Hepatocyte (in vitro differentiated cells): ENCODE measurements around the gene FOXP4. TPM values are rescaled to one million over a fixed set of nuclear protein-coding genes. Genes with fewer than 3 reads are reported as not detected.

Source experiments
- DNase-seq: peaks from one replicate; pipeline ENCODE4 v3.0.0-alpha.2; 2016; ENCODE audit warnings: low spot score
- H2AFZ ChIP-seq: fragments of 200-600 bp; sonication (generic); 2 replicates; pipeline ENCODE4 v1.6.0; 2016; ENCODE audit warnings: antibody characterized with exemption, mild to moderate bottlenecking
- H3K27ac ChIP-seq: fragments of 200-600 bp; sonication (generic); 2 replicates; pipeline ENCODE4 v1.5.1; 2016; ENCODE audit warnings: mild to moderate bottlenecking
- H3K27me3 ChIP-seq: fragments of 200-600 bp; sonication (generic); 2 replicates; pipeline ENCODE4 v1.6.1; 2016
- H3K36me3 ChIP-seq: fragments of 200-600 bp; sonication (generic); replicated peaks from 2 replicates; pipeline ENCODE4 v1.5.1; 2016; ENCODE audit warnings: low read depth; ENCODE audit not compliant: insufficient read depth
- H3K4me1 ChIP-seq: fragments of 200-600 bp; sonication (generic); 2 replicates; pipeline ENCODE4 v1.5.1; 2016; ENCODE audit warnings: mild to moderate bottlenecking, moderate library complexity; ENCODE audit not compliant: insufficient read depth
- H3K4me2 ChIP-seq: fragments of 200-600 bp; sonication (generic); 2 replicates; pipeline ENCODE4 v1.6.0; 2016
- H3K4me3 ChIP-seq: fragments of 200-600 bp; sonication (generic); 2 replicates; pipeline ENCODE4 v1.5.1; 2016; ENCODE audit warnings: mild to moderate bottlenecking
- H3K79me2 ChIP-seq: fragments of 200-600 bp; sonication (generic); 2 replicates; pipeline ENCODE4 v1.6.0; 2017; ENCODE audit warnings: mild to moderate bottlenecking
- H3K9me2 ChIP-seq: fragments of 200-600 bp; sonication (generic); replicated peaks from 2 replicates; pipeline ENCODE4 v1.6.0; 2017; ENCODE audit warnings: mild to moderate bottlenecking; ENCODE audit not compliant: insufficient read depth
- H3K9me3 ChIP-seq: fragments of 200-600 bp; sonication (generic); 2 replicates; pipeline ENCODE4 v1.5.1; 2016; ENCODE audit warnings: low read depth, mild to moderate bottlenecking
- H4K20me1 ChIP-seq: fragments of 200-600 bp; sonication (generic); 2 replicates; pipeline ENCODE4 v1.6.0; 2016; ENCODE audit warnings: mild to moderate bottlenecking; ENCODE audit not compliant: insufficient read depth, poor library complexity, severe bottlenecking
- EZH2 ChIP-seq: fragments of 200-600 bp; sonication (generic); IDR thresholded peaks from 2 replicates; pipeline ENCODE4 v1.6.1; 2016; ENCODE audit warnings: antibody characterized with exemption, mild to moderate bottlenecking, borderline replicate concordance
- EZH2phosphoT487 ChIP-seq: fragments of 200-600 bp; sonication (generic); IDR thresholded peaks from one replicate; pipeline ENCODE4 v1.6.1; 2018; ENCODE audit warnings: antibody characterized with exemption, mild to moderate bottlenecking, low read depth, moderate library complexity; ENCODE audit not compliant: unreplicated experiment, severe bottlenecking
- WGBS: methylation state at CpG from one replicate; pipeline ENCODE4 v1.1.6; 2016; ENCODE audit warnings: low lambda C conversion rate; ENCODE audit errors: missing lambda C conversion rate; 5-methylcytosine and 5-hydroxymethylcytosine counted together
- polyA plus RNA-seq: library from polyadenylated mRNA; unstranded; fragments of >200 nt; fragmentation: Nextera tagmentation; extraction: Ambion mirVana; gene quantifications from 2 replicates; pipeline ENCODE4 v1.2.1, GENCODE V29; 2016
- total RNA-seq: library from RNA; depleted of rRNA; stranded (reverse); fragments of >200 nt; gene quantifications from 2 replicates; pipeline ENCODE4 v1.2.3, GENCODE V29; 2014
- TF ChIP-seq, protein P1 (sequence below): fragments of 200-600 bp; sonication (generic); IDR thresholded peaks from 2 replicates; pipeline ENCODE4 v1.5.1; 2016; ENCODE audit warnings: antibody characterized with exemption, mild to moderate bottlenecking; ENCODE audit not compliant: poor library complexity

FOXP4 gene
- total and polyA plus RNA-seq, 2 experiments from 2014 or later, result 24.3 to 87.8 TPM

DNA sequence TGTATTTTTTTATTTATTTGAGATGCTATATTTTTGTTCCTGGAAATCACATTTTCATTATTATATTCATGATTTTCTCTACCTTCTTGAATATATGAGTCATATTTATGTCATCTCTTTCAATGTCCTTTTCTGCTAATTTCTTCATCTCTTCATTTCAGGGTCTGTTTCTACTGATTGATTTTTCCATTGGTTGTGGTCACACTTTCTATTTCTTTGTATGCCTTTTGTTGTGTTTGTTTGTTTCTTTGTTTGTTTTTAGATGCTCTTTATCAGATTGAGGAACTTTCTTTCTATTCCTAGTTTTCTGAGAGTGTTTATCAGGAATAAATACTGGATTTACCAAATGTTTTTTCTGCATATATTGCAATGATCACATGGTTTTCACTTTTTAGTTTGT lies 75.2 kb downstream of the FOXP4 start:
- no peak overlapping the region for H3K27ac ChIP-seq
- H3K4me1 ChIP-seq, result peaks cover 23% of the 10 kb centered on the region
- no peaks in the 10 kb centered on the region for H4K20me1 ChIP-seq
- H3K79me2 ChIP-seq, result no peaks in the 10 kb centered on the region
- no peak overlapping the region for H3K4me2 ChIP-seq
- TF ChIP-seq, protein P1, sequence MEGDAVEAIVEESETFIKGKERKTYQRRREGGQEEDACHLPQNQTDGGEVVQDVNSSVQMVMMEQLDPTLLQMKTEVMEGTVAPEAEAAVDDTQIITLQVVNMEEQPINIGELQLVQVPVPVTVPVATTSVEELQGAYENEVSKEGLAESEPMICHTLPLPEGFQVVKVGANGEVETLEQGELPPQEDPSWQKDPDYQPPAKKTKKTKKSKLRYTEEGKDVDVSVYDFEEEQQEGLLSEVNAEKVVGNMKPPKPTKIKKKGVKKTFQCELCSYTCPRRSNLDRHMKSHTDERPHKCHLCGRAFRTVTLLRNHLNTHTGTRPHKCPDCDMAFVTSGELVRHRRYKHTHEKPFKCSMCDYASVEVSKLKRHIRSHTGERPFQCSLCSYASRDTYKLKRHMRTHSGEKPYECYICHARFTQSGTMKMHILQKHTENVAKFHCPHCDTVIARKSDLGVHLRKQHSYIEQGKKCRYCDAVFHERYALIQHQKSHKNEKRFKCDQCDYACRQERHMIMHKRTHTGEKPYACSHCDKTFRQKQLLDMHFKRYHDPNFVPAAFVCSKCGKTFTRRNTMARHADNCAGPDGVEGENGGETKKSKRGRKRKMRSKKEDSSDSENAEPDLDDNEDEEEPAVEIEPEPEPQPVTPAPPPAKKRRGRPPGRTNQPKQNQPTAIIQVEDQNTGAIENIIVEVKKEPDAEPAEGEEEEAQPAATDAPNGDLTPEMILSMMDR, result no peak
- no peak for TF ChIP-seq EZH2
- no peak for TF ChIP-seq EZH2phosphoT487
- H2AFZ ChIP-seq, result no peak overlapping the region
- no peaks in the 10 kb centered on the region for H3K9me3 ChIP-seq
- no peaks in the 10 kb centered on the region for H3K9me2 ChIP-seq
- no peaks in the 10 kb centered on the region for H3K36me3 ChIP-seq
- no peak for DNase-seq
- H3K27me3 ChIP-seq, result no peaks in the 10 kb centered on the region
- no peak overlapping the region for H3K4me3 ChIP-seq

DNA sequence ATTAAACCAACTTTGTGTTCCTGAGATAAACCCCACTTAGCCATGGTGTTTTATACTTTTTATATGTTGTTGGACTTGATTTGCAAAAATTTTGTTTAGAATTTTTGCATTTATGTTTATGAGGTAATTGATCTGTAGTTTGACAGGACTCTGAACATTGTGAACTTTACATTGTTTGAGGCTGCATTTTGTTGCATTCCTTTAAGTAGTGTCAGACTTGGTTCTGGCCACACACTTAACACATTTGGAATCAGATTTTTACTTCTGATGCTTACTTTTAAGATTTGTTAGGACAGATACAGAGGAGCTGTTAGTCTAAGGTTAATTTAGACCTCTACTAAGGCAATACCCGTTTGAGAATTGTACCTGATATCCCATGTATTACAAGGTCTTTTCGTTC lies 75.6 kb downstream of the FOXP4 start:
- no peaks in the 10 kb centered on the region for H3K79me2 ChIP-seq
- DNase-seq, result no peak
- H3K9me2 ChIP-seq, result no peaks in the 10 kb centered on the region
- H3K4me3 ChIP-seq, result no peak overlapping the region
- no peaks in the 10 kb centered on the region for H3K36me3 ChIP-seq
- no peaks in the 10 kb centered on the region for H3K9me3 ChIP-seq
- H3K27me3 ChIP-seq, result no peaks in the 10 kb centered on the region
- H4K20me1 ChIP-seq, result no peaks in the 10 kb centered on the region
- peak overlapping the region; percentile 32 for H3K27ac ChIP-seq
- H2AFZ ChIP-seq, result no peak overlapping the region
- WGBS, result 41% methylated on average over 2 of the region's 2 CpGs
- no peak overlapping the region for H3K4me2 ChIP-seq
- TF ChIP-seq EZH2phosphoT487 (no peak), EZH2 (no peak)
- TF ChIP-seq, protein P1, result no peak
- peaks cover 27% of the 10 kb centered on the region for H3K4me1 ChIP-seq

DNA sequence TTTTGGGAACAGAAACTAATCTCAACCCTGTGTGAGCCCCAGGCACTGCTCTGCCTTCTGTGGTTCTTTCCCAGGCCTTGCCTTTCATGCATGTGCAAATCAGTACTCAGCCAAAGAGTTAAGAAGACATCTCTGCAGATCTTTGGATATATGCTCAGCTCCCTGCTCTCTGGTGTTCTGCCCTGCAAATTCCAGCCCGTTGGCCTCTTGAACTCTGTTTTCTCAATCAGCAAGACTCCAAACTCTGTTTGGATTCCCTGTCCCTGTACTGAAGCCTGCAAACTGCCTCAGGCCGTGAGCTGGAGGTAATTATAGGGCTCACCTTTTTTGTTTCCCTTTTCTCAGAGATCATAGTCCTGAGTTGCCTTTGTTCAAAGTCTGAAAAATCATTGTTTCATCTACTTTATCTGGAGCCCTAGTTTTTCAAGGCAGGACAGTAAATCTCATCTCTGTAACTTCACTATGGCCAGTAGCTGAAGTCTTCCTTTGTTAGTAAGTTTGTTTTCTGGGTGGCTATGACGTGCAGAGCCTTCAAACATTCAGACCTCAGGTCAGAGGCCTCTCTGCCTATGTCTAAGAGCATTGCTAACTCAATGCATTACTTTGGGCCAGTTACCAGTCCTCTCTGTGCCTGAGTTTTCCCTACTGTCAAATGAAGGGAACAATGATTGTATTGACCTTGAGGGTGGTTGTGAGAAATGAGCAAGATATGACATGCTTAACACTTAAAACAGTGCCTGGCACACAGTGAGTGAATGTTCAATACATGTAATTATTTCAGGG lies 76.2 kb downstream of the FOXP4 start:
- H4K20me1 ChIP-seq, result no peaks in the 10 kb centered on the region
- no peaks in the 10 kb centered on the region for H3K27me3 ChIP-seq
- no peak overlapping the region for H3K4me3 ChIP-seq
- WGBS, result 20% methylated on average over 3 of the region's 3 CpGs
- no peak overlapping the region for H3K4me2 ChIP-seq
- H3K36me3 ChIP-seq, result no peaks in the 10 kb centered on the region
- peaks cover 30% of the 10 kb centered on the region for H3K4me1 ChIP-seq
- no peaks in the 10 kb centered on the region for H3K9me2 ChIP-seq
- H3K9me3 ChIP-seq, result no peaks in the 10 kb centered on the region
- TF ChIP-seq EZH2 (no peak), EZH2phosphoT487 (no peak)
- TF ChIP-seq, protein P1, result no peak
- H3K27ac ChIP-seq, result peak overlapping the region; percentile 32
- H3K79me2 ChIP-seq, result no peaks in the 10 kb centered on the region
- DNase-seq, result no peak
- no peak overlapping the region for H2AFZ ChIP-seq
